Endothelial cell of umbilical vein (primary cell): ENCODE measurements around the gene PCNA. TPM values are rescaled to one million over a fixed set of nuclear protein-coding genes. Genes with fewer than 3 reads are reported as not detected.

Experiments used
- BruUV-seq: library from RNA; stranded (reverse); fragments of 400-500 nt; replicated peaks from 2 replicates; lab custom pipeline; 2021; lab: Mats Ljungman, UMichigan
- CTCF ChIA-PET: fragments of 300-600, 350-600 bp; sonication (Branson Sonifier 250); formaldehyde crosslinking; loops from one replicate; lab custom pipeline; 2021; ENCODE audit warnings: antibody characterized with exemption, inconsistent platforms; lab: Charles Lee
- POLR2A ChIA-PET: fragments of 300-600, 350-600 bp; sonication (Branson Sonifier 250); formaldehyde crosslinking; loops from one replicate; lab custom pipeline; 2021; ENCODE audit warnings: antibody characterized with exemption, inconsistent platforms; lab: Charles Lee
- DNase-seq: peaks from one replicate; pipeline ENCODE4 v3.0.0-alpha.2; 2011; ENCODE audit warnings: low read depth, low spot score
- FAIRE-seq: peaks from 2 replicates; lab custom pipeline; 2011; peaks lifted over from hg19 to GRCh38; lab: Jason Lieb, UNC
- H2AFZ ChIP-seq: 2 replicates; pipeline ENCODE4 v1.6.0; 2012; ENCODE audit warnings: low read depth, low read length, control low read depth, inconsistent platforms
- H3K27ac ChIP-seq: 2 replicates; pipeline ENCODE4 v1.5.1; 2011; ENCODE audit warnings: low read depth, mild to moderate bottlenecking, control low read depth, low read length, moderate library complexity; ENCODE audit not compliant: insufficient read depth
- H3K27me3 ChIP-seq, 2 experiments: 2 replicates each; pipeline versions ENCODE4 v1.6.0 to v1.6.1; 2011; ENCODE audit warnings: low read length in 2 of 2, mixed read lengths in 1 of 2; ENCODE audit not compliant: control insufficient read depth in 2 of 2, insufficient read depth in 2 of 2
- H3K36me3 ChIP-seq, 2 experiments: 2 replicates in 1 of 2; 3 replicates in 1 of 2; pipeline ENCODE4 v1.5.1; 2011; ENCODE audit warnings: low read length in 2 of 2, mild to moderate bottlenecking in 1 of 2, moderate library complexity in 1 of 2; ENCODE audit not compliant: control insufficient read depth in 2 of 2, insufficient read depth in 2 of 2; ENCODE audit errors: extremely low read depth in 1 of 2
- H3K4me1 ChIP-seq: 3 replicates; pipeline ENCODE4 v1.5.1; 2011; ENCODE audit warnings: mild to moderate bottlenecking, low read length; ENCODE audit not compliant: control insufficient read depth, insufficient read depth; ENCODE audit errors: extremely low read depth
- H3K4me2 ChIP-seq: 2 replicates; pipeline ENCODE4 v1.6.1; 2011; ENCODE audit warnings: low read length, control low read depth, mixed read lengths; ENCODE audit not compliant: insufficient read depth
- H3K4me3 ChIP-seq, 3 experiments: fragments of 200-600 bp in 1 of 3; sonication (generic), shearing (Covaris generic) in 1 of 3; replicated peaks in 1 of 3; 2 replicates each; pipeline ENCODE4 v1.5.1; 2011 to 2016; ENCODE audit warnings: control low read depth in 3 of 3, low read length in 3 of 3, mild to moderate bottlenecking in 2 of 3, inconsistent platforms in 1 of 3, low read depth in 1 of 3, moderate library complexity in 1 of 3; ENCODE audit not compliant: insufficient read depth in 1 of 3
- H3K79me2 ChIP-seq: 2 replicates; pipeline ENCODE4 v1.6.0; 2012; ENCODE audit warnings: low read length, inconsistent platforms; ENCODE audit not compliant: control insufficient read depth, insufficient read depth
- H3K9ac ChIP-seq: replicated peaks from 2 replicates; pipeline ENCODE3; 2011; ENCODE audit warnings: low read length, control low read depth; ENCODE audit not compliant: insufficient read depth; ENCODE audit errors: extremely low read depth
- H3K9me1 ChIP-seq: replicated peaks from 3 replicates; pipeline ENCODE4 v1.6.0; 2011; ENCODE audit warnings: mild to moderate bottlenecking, low read length; ENCODE audit not compliant: control insufficient read depth, insufficient read depth; ENCODE audit errors: extremely low read depth
- H3K9me3 ChIP-seq: replicated peaks from 2 replicates; pipeline ENCODE4 v1.5.1; 2012; ENCODE audit warnings: low read length, inconsistent platforms; ENCODE audit not compliant: control insufficient read depth, insufficient read depth
- H4K20me1 ChIP-seq: replicated peaks from 2 replicates; pipeline ENCODE3; 2011; ENCODE audit warnings: mild to moderate bottlenecking, low read length; ENCODE audit not compliant: control insufficient read depth, insufficient read depth; ENCODE audit errors: extremely low read depth
- EZH2 ChIP-seq: IDR thresholded peaks from 2 replicates; pipeline ENCODE4 v1.6.1; 2012; ENCODE audit warnings: borderline replicate concordance, low read depth, mild to moderate bottlenecking, moderate library complexity, low read length, inconsistent platforms; ENCODE audit not compliant: severe bottlenecking
- FOS ChIP-seq: IDR thresholded peaks from 2 replicates; pipeline ENCODE4 v1.6.1; 2011; ENCODE audit warnings: mild to moderate bottlenecking, low read length, moderate library complexity, borderline replicate concordance; ENCODE audit not compliant: insufficient read depth
- GATA2 ChIP-seq: IDR thresholded peaks from 2 replicates; pipeline ENCODE4 v1.7.0; 2011; ENCODE audit warnings: low read depth, mild to moderate bottlenecking, moderate library complexity, mixed read lengths, low read length; ENCODE audit not compliant: insufficient read length, insufficient read depth
- JUN ChIP-seq: IDR thresholded peaks from 2 replicates; pipeline ENCODE4 v1.6.1; 2011; ENCODE audit warnings: borderline replicate concordance, low read depth; ENCODE audit not compliant: insufficient read length, insufficient read depth
- MYC ChIP-seq: IDR thresholded peaks from one replicate; pipeline ENCODE4 v1.6.1; 2011; ENCODE audit warnings: mild to moderate bottlenecking, low read depth, low read length
- POLR2A ChIP-seq: IDR thresholded peaks from 2 replicates; pipeline ENCODE4 v1.6.1; 2012; ENCODE audit warnings: low read depth, mild to moderate bottlenecking, control low read depth, low read length
- POLR2AphosphoS5 ChIP-seq: IDR thresholded peaks from 2 replicates; pipeline ENCODE4 v1.6.1; 2012; ENCODE audit warnings: low read depth, mild to moderate bottlenecking, control low read depth, low read length, moderate library complexity; ENCODE audit not compliant: insufficient read depth
- dilution Hi-C: fragments of 300-500 bp; cut with MboI; formaldehyde crosslinking; loops from one replicate; pipeline ENCODE4 v1.15.0; 2019; ENCODE audit warnings: low sequenced_read_pairs; ENCODE audit not compliant: extremely low pct_ligation_motif_present
- intact Hi-C: fragments of 100-400 bp; cut with micrococcal nuclease; formaldehyde crosslinking; loops from one replicate; pipeline ENCODE4 v1.10.0; 2022
- polyA plus RNA-seq, 4 experiments: library from polyadenylated mRNA; depleted of rRNA in 3 of 4; stranded (reverse) in 3 of 4; unstranded in 1 of 4; fragments of >200 nt; gene quantifications; 2 replicates each; pipeline versions ENCODE4 v1.2.1 to v1.2.3, GENCODE V29; 2011 to 2012; ENCODE audit warnings: missing spikeins in 1 of 4
- total RNA-seq: library from RNA; stranded (reverse); gene quantifications from 2 replicates; pipeline ENCODE4 v1.2.3, GENCODE V29; 2021
- TF ChIP-seq, protein P1 (sequence below), 2 donors: IDR thresholded peaks; 1 replicate in 1 of 2; 2 replicates in 1 of 2; pipeline ENCODE4 v1.5.1; 2011; ENCODE audit warnings: low read length in 2 of 2, mild to moderate bottlenecking in 2 of 2, moderate library complexity in 2 of 2, control low read depth in 1 of 2, inconsistent platforms in 1 of 2, low read depth in 1 of 2; ENCODE audit not compliant: insufficient read depth in 1 of 2; ENCODE audit errors: extremely low read depth in 1 of 2
- TF ChIP-seq, protein P2 (sequence below): IDR thresholded peaks from 2 replicates; pipeline ENCODE4 v1.6.1; 2011; ENCODE audit not compliant: insufficient read depth, insufficient read length

PCNA gene
- total and polyA plus RNA-seq, 2 donors (not counting 3 experiments of a cell fraction or from before 2014, with no cell fraction given): 175 to 295 TPM

DNA sequence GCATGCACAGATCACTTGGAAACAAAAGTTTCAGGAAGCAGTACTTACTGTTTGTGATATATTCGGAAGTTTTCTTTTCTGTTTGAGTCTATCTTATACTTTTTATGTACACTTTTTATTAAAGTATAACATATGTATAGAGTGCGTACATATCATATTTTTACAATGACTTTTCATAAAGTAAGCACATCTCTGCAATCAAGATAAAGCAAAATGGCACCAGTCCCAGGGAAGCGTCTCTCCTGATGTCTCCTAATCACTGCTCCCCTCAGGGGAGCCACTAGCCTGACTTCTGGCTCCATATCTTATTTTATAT, 33.4 kb upstream of the PCNA start:
- no peak overlapping the region for H3K4me2 ChIP-seq
- H3K79me2 ChIP-seq: peaks cover 36% of the 10 kb centered on the region
- no peaks in the 10 kb centered on the region for H3K9me3 ChIP-seq
- no peak overlapping the region for H3K4me3 ChIP-seq
- H3K4me1 ChIP-seq: peaks cover 22% of the 10 kb centered on the region
- POLR2A ChIA-PET: no interaction called here
- dilution Hi-C loops: no loop called here
- H3K9ac ChIP-seq: no peak overlapping the region
- TF ChIP-seq POLR2A (no peak), JUN (no peak), POLR2AphosphoS5 (no peak), EZH2 (no peak), FOS (no peak), MYC (no peak), GATA2 (no peak)
- TF ChIP-seq, protein P1, sequence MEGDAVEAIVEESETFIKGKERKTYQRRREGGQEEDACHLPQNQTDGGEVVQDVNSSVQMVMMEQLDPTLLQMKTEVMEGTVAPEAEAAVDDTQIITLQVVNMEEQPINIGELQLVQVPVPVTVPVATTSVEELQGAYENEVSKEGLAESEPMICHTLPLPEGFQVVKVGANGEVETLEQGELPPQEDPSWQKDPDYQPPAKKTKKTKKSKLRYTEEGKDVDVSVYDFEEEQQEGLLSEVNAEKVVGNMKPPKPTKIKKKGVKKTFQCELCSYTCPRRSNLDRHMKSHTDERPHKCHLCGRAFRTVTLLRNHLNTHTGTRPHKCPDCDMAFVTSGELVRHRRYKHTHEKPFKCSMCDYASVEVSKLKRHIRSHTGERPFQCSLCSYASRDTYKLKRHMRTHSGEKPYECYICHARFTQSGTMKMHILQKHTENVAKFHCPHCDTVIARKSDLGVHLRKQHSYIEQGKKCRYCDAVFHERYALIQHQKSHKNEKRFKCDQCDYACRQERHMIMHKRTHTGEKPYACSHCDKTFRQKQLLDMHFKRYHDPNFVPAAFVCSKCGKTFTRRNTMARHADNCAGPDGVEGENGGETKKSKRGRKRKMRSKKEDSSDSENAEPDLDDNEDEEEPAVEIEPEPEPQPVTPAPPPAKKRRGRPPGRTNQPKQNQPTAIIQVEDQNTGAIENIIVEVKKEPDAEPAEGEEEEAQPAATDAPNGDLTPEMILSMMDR (IDR thresholded peaks at IDR 0.05; ENCODE audit: extremely low read depth in 1 of 2, insufficient read depth in 1 of 2, low read depth in 1 of 2, low read length in 2 of 2): no peak
- TF ChIP-seq, protein P2, sequence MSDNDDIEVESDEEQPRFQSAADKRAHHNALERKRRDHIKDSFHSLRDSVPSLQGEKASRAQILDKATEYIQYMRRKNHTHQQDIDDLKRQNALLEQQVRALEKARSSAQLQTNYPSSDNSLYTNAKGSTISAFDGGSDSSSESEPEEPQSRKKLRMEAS: no peak
- no peak for DNase-seq
- CTCF ChIA-PET: interaction anchor here (0.9 to 3.1 kb wide), 4 partner anchors 12 to 39 kb away, joined by 3 to 16 read pairs (median 4); partner anchors contain the start of gene CDS2
- no peaks in the 10 kb centered on the region for H3K9me1 ChIP-seq
- no peak overlapping the region for H2AFZ ChIP-seq
- no peak overlapping the region for H3K27ac ChIP-seq
- intact Hi-C loops: no loop called here
- no peak for FAIRE-seq
- H3K27me3 ChIP-seq: no peaks in the 10 kb centered on the region
- H4K20me1 ChIP-seq: peaks cover 3% of the 10 kb centered on the region
- BruUV-seq: no TSS peak
- H3K36me3 ChIP-seq: no peaks in the 10 kb centered on the region
